GM19397 (cell line): ENCODE data around the gene DALRD3.

ENCODE experiments used
- ATAC-seq: cut with Tn5 transposase; IDR thresholded peaks from one replicate; pipeline ENCODE4 v1.9.1; 2021; ENCODE audit warnings: mild to moderate bottlenecking, moderate library complexity; ENCODE audit not compliant: unreplicated experiment

DALRD3 gene

DNA sequence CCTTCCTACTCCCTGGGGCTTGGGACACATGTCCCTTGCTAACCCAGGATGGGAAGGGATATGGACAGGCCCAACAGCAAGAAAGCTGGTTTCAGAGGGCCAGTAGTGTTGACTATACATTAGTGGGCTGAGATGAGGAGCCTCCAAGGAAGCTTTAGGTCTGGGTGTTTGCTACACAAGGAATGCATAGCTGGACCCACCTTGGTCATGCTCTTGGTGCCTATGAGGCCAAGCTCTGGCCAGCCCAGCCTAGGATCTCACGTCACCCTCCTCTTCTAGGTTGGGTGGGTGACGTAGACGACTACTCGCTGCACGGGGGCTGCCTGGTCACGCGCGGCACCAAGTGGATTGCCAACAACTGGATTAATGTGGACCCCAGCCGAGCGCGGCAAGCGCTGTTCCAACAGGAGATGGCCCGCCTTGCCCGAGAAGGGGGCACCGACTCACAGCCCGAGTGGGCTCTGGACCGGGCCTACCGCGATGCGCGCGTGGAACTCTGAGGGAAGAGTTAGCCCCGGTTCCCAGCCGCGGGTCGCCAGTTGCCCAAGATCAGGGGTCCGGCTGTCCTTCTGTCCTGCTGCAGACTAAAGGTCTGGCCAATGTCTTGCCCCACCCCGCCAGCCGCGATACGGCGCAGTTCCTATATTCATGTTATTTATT lies 11.8 kb downstream of the DALRD3 start:
- ATAC-seq, result peak; percentile 2

DNA sequence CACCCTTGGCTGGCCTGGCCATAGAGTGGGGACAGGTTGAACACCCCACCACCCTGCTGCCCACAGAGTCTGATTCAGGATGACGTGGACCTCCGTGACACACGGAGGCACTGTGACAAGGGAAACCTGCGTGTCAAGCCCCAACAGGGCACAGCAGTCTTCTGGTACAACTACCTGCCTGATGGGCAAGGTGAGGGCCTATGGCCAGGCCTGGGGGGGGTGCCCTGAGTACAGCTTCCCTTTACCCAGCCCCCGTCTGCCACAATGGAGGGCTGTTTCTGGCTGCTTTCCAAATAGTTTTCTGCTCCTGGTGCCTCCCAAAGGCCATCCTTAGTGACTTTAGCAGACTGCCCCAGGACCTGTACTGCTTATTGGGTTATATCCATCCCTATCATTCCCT lies 12.4 kb downstream of the DALRD3 start:
- ATAC-seq, result no peak

DNA sequence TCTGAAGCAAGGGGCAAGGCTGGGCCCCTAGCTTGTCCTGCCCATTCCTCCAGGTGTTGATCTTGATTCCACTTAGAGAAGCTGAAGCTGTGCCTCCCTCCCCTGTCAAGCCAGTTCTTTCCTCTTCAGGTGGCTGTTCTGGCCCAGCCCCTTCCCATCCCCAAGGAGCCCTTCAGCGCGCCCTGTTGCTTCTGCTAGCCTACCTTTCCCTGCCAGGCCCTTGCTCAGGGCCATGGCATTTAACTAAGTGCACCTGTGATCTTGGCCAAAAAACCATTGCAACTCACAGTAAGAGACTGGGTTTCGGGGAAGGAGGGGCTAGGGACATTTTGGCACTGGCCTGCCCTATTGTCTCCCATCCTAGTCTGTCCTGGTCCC lies 13.1 kb downstream of the DALRD3 start:
- no peak for ATAC-seq

DNA sequence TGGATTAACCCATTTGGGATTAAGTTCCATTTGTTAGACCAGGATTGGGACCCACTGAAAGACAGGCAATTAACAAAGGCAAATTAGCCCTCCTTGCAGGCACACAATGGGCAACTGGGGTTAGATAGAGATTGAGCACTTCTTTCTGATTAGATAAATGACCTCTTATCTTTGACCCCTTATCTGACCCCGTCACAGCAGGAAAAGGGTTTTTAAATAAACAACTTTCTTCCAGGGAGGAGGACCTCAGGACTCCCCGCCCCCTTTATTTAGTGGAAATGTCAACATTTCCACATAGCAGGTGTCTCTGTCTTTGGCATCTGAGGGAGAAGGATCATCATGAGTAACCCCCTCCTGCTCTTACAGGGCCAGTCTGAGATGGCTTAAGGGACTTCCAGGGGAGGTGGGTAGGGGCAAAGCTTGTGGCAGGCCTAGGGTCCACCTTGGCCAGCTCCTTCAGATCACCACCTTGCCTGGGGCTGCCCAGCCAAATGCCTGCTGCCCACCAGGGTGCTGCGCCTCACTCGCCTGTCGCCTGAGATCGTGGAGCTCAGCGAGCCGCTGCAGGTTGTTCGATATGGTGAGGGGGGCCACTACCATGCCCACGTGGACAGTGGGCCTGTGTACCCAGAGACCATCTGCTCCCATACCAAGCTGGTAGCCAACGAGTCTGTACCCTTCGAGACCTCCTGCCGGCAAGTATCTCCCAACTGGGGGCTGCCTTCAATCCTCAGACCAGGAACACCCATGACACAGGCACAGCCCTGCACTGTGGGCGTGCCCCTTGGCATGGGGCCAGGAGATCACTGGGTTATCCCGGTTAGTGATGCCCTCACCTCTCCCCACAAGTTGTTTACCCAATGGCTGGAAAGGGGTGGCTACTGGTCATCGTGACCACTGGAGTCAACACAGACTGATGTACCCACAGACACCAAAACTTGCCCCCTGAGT lies 13.8 kb downstream of the DALRD3 start:
- ATAC-seq, result no peak

GRCh38 chr3:49001155-49001554 lies 17.2 kb downstream of the DALRD3 start:
- ATAC-seq, result no peak

DNA sequence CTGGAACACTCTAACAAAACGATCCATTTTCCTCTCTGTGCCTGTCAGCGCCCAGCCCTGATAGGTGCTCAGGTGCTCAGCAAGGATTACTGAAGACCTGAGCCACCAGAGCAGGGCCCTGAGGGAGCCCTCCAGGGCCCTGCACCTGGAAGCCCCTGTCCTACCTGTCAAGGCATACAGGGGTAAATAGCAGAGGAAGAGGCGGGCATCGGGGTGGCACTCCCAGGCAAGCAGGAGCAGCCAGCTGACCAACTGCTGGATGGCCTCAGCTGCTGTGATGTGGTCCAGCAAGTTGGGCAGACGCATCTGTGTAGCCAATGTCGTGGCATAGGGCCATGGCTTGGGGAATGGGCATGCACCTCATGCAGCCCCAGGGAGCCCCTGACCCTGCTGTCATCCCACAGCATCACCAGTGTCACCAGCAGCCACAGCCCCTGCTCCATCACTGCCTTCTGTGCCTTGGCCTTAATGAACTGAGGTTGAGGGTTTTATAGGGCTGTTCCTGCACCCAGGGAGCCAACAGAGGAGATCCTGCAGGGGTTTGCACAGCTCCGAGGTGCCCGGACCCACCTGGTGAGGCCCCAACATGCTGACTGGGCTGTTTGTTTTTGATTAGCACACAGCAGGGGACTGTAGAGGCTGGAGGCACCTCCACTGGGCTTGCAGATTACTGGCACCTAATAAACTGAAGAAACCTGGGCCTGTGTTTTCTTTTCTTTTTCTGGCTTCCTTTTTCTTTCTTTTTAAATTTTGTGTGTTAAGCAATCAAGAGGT lies 19.1 kb downstream of the DALRD3 start:
- no peak for ATAC-seq

DNA sequence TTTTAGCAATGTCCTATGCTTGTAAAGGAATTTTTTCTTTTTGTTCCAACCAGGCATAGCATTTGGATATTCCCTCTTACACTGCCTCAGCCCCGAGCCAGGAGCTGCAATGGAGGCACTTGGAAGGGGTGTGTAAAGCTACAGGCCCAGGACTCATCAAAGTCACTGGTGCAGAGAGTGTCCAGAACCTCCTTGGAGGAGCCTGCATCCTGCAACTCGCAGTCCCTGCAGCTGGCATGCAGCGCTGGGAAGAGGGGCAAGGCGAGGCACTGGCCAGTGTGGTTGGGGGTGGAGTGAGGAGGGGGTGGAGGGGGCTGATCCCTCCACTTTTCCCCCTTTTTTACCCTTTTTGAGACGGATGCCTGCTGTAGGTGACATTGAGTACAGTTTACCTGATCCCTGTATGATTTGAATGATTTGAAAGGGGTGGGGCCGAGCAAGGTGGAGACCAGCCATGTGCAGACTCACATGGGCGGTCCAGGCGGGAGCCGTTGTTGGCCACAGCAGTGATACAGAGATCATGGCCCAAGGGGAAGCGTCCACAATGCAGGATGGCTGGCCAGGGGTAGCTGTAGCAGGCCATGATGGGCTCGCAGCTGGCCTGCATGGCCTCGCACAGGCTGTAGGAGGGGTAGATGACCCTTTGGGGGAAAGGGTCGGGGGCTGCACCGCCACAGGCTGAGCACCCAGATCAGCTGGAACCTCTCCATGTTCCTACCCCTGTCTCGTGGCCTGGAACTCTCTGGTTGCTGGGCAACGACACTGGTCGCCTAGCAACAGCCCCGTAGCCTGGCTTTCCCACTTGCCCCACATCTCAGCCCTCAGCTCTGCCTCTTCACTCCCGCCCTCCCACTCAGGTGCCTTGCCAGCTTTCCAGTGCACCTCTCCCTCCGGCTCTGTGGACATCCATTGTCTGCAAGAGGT lies 20.4 kb downstream of the DALRD3 start:
- ATAC-seq, result no peak

DNA sequence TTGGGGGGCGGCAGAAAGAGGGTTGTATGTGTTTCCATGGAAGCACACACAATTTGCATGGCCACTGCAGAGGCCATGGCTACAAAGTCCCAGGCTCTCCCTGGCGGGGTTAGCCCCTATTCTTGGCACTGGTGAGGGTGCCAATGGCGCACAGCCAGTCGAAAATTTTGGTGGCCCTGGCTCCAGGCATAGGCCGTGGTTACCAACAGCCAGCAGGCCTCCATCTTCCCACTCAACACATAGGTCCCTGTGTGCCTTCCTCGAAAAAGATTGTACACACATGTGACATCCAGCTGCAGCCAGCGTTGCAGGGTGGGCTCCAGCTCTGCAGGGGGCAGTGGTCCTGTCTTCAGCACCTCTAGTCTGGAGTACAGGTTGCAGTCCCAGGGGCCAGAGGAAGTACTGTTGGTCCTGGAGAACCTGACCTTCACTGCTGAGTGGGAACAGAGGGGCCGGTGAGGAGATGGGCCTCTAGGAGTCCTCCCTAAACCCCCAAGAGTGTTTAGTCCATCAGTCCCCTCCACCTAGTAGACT lies 21.2 kb downstream of the DALRD3 start:
- ATAC-seq, result no peak

DNA sequence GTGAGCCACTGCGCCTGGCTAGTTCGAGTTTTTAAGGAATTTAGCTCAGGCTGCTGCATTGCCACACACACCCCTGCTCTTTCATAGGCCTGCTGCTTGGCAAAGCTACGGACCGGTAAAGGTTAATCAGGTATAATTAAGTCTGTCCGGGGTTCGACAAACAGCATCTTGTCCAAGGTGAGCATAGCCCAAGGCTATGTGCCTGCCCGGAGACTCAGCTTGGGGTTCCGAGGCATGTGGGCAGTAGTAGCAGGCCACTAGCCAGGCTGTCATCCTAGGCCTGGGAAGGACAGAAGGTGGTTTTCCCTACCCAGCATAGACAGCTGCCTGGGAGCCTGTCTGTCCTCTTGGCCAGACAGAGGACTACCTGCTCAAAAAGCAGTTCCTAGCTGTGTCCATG lies 21.7 kb downstream of the DALRD3 start:
- no peak for ATAC-seq

DNA sequence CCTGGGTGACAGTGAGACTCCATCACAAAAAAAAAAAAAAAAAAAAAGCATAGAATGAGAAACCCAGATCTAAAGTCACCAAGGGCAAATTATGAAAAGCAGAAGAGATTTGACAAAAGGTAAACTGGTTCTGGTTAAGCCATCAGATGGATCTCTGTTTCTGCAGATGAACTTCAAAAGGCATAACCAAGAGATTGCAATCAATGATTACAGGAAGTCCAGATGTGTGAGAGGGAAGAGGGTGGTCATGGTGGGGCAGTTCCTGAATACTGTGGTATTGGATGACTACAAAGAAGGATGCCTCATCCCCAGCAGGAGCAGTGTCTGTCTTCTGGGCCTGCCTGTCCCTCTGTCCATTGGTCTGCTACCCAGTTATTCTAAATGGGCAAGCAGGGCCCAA lies 24.5 kb downstream of the DALRD3 start:
- no peak for ATAC-seq

DNA sequence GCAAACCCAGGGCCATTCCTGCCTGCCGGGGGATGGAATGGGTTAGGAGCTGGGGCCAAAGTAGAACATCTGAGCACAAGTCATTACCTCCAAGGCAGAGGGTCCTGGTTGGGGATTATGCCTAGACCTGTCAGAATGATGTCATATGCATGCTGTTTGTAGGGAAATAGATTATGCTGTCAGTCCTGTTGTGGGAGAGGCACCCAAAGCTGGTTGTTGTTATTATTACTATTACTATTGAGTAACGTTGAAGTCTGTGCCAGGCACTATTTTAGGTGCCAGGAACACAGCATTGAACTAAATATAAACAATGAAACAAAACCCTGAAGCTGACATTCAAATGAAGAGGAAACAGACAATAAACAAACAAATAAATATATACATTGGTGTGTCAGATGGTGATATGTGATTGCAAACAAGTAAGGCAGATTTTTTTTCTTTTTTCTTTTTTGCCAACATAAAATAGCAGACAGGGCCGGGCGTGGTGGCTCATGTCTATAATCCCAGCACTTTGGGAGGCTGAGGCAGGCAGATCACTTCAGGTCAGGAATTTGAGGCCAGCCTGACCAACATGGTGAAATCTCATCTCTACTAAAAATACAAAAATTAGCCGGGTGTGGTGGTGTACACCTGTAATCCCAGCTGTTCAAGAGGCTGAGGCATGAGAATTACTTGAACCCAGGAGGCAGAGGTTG lies 26.4 kb downstream of the DALRD3 start:
- no peak for ATAC-seq

- ATAC-seq, result peak; percentile 7
Measured at GRCh38 chr3:48990636-48991469, 27.5 kb downstream of the DALRD3 start.

DNA sequence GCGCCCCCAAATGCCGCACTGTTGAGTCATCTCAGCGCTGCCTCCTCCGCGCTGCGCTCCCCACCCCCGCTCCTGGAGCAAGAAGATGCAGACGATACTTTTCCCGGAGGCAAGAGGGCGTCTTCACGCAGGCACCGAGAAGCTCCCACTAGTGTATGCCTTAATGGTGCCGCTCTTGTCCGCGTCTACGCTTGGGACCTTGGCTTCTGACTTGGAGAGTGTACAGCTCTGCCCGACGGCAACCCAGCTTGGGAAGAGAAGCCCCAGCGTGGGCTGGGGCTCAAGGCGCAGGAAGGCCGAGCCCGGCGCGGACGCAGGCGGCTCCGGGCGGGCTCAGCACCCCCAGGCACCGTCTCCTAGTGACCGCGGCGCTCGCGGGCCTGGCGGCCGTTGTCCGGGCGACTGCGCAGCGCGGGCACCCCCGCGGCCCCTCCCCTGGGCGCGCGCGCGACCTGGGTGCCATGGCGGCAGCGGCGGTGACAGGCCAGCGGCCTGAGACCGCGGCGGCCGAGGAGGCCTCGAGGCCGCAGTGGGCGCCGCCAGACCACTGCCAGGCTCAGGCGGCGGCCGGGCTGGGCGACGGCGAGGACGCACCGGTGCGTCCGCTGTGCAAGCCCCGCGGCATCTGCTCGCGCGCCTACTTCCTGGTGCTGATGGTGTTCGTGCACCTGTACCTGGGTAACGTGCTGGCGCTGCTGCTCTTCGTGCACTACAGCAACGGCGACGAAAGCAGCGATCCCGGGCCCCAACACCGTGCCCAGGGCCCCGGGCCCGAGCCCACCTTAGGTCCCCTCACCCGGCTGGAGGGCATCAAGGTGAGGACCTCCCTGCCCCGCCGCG lies 28.4 kb downstream of the DALRD3 start, which contains the start of gene P4HTM:
P4HTM (plus strand) TSS at position 446 of the 840 bp plus-strand sequence; CDS start at position 462, 16 bp downstream.
- ATAC-seq, result peak; percentile 62

- ATAC-seq, result no peak
Measured at GRCh38 chr3:48989126-48989795, 29.1 kb downstream of the DALRD3 start.

GRCh38 chr3:48985831-48986376 lies 32.5 kb downstream of the DALRD3 start:
- ATAC-seq, result no peak

DNA sequence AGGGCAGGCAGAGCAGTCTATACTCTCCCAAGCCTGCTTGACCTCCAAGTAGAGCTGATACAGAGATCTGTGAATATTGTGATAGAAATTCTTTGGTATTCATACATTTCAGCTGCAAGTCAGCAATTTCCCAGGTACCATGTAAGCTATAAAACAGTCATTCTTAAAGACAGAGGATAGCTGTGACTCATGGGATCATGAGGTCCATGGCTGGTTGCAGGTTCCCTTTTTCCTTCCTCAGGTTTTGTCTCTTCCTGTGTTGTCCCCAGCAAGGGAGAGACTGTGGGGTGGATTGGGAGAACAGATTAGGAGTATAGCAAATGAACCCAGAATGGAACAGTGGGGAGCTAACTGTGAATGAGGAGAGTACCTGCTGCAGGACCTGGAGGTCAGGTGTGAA lies 33.7 kb downstream of the DALRD3 start:
- ATAC-seq, result no peak

DNA sequence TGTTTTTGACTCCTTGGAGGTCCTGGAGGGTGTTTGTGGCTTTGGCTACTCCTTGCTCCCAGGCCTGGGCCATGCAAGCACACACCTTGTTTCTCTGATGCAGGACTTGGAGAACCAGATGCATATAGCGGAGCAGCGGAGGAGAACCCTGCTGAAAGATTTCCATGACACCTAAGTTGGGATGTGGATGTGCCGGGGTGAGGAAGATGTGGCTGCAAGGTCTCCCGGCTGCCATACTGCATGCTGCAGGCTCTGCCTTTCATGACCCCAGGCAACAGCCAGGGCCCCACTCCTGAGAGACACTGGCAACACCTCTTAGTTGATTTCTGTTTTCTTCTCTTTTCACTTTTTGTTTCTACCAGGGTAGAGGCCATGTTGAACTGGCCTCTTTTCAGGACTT lies 35.3 kb downstream of the DALRD3 start:
- no peak for ATAC-seq
